Measurements from ENCODE around the gene EMP2.
"Not testable (repeated sequence)": the region's sequence is repeated elsewhere in the genome, so short reads cannot be mapped to it uniquely, and the experiment has no call there.

The EMP2 gene

DNA sequence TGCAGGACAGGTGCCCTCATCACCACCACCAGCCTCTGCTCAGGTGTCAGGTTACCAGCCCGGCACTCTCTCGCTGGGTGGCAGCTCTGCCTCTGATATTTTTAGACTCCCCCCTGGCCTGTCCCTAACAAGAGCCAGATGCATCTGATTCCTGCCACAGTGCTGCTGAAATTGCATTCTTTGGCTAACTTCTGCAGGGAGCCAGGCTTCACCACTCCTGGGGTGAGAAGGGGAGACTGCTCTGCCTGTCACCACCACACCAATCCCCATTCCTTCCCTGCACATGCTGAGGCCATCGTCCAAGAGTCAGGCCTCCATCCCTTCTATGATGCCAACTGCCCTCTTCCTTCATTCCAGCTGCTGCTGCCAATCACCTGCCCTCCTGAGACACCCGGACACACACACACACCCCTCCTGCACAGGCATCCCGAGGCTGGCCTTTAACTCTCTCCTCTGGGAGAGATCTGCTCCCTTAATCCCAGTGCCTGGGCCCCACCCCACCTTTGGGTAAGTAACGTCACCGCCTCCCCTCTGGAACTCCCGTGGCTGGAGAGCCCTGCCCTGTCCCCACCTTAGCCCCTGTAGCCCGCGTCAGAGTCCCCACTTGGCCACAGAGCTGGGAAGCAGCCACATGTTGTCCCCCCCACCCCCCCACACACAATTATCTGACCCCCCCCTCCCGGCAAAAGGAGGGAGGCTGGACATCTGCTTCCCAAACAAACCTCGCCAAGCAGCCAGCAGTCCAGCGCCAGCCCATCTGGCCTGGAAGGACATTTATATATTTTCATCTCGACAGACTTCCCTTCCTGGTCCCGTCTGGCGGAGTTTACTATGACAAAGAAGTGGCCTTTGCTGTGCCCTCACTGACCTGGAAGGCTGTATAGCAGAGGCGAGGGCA is 2.8 kb downstream of the EMP2 start:
- H3K27me3 Mint-ChIP-seq = peaks cover 60% of the 10 kb centered on the region
- no peak for DNase-seq
- CTCF ChIA-PET = no interaction called here
- no peak overlapping the region for H3K4me3 Mint-ChIP-seq
- no peaks in the 10 kb centered on the region for H3K4me1 Mint-ChIP-seq
- H3K9me3 Mint-ChIP-seq = no peaks in the 10 kb centered on the region
- no peak overlapping the region for H3K27ac Mint-ChIP-seq
- no peaks in the 10 kb centered on the region for H3K36me3 Mint-ChIP-seq

DNA sequence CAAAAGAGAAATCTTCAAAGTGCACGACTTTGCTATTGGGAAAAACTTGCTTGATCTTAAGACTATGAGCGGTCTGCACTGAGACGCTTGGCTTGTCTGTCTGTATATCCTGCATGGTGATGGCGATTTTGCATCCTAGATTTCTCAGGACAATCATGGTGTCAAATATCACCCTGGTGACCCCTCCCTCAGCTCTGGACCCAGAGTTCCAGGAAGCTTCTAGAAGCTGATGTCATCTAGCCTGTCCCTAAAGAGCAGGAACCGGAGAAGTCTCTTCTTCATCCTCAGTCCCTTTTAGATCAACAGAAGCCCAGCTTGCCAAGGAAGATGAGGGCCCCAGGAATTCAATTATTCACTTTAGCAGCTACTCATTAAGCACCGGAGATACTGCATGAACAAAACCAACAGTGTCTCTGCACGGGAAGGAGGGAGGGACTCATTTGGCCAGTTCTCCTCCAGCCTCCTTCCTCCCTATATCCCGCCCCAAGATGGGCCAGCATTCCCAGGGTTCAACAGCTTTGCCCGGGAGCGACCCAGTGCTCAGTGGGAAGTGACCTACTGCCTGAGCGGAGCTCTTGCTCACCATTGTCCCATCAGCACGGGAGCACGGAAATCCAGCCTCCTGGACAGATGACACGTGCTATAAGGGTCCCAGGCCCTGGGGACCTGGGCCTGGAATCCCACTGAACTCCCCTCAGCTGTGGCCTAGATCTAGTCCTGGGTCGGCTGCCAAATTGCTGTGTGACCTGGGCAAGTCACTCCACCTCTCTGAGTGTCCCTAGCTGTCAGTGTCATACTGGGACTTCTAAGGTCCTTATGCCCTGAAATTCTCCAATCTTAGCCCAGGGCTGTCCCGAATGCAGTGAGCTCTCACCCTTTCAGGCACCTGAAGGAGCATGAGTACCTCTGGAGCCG is 3.8 kb downstream of the EMP2 start:
- Mint-ChIP-seq H3K9me3 (no peaks in the 10 kb centered on the region), H3K27ac (no peak overlapping the region), H3K27me3 (peaks cover 53% of the 10 kb centered on the region), H3K4me3 (no peak overlapping the region), H3K4me1 (no peaks in the 10 kb centered on the region), H3K36me3 (no peaks in the 10 kb centered on the region)
- no peak for DNase-seq
- CTCF ChIA-PET = no interaction called here

DNA sequence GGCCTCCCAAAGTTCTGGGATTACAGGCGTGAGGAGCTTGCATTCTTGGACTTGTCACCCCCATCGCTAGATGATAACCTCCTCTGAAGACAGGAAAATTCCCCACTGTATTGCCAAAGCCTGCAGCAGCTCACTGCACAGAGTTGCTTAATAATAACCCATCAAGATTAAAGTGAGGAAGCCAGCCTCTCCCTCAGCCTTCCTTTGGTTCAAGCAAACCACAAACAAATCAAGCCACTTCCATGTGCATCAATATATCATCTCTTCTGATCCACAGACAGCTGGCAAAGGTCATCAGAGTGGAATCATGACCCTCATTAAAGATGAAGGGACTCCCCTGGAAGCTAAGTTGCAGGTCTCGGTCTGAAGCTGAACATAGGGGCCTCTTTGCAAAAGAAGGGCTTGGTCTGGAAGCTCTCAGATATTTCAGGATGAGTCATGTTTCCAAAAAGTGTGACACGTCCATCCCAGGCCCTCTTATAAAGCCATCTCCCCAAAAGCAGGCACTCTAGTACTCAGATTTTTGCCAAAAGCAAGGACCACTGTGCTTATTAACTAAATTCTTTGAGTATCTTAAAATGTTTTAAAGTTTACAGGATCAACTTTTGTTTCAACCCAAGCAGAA is 4.8 kb downstream of the EMP2 start:
- Mint-ChIP-seq H3K4me3 (no peak overlapping the region), H3K27ac (no peak overlapping the region), H3K9me3 (no peaks in the 10 kb centered on the region), H3K36me3 (no peaks in the 10 kb centered on the region), H3K4me1 (no peaks in the 10 kb centered on the region), H3K27me3 (peaks cover 43% of the 10 kb centered on the region)
- no peak for DNase-seq
- CTCF ChIA-PET = no interaction called here

DNA sequence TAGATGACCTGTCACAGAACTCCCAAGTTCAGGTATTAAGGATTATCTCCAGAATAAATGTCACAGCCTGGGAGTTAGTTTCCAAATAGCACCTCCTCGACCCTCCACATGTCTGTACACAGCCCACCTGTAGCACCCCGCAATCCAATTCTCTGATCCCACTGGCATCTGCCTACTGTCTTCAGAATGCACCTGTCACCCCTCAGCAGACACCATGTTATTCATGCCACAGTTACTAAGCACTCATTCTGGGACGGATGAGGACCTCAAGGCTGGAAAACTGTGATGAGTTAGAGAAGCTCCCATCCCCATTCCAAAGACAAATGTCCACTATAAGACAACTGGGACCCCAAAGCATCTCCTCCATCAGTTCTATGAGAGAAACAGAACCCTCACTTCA is 7.8 kb downstream of the EMP2 start:
- H3K36me3 Mint-ChIP-seq = no peaks in the 10 kb centered on the region
- no peak overlapping the region for H3K27ac Mint-ChIP-seq
- no peak for DNase-seq
- H3K27me3 Mint-ChIP-seq = peaks cover 13% of the 10 kb centered on the region
- no peaks in the 10 kb centered on the region for H3K9me3 Mint-ChIP-seq
- H3K4me3 Mint-ChIP-seq = no peak overlapping the region
- H3K4me1 Mint-ChIP-seq = no peaks in the 10 kb centered on the region
- CTCF ChIA-PET = no interaction called here

DNA sequence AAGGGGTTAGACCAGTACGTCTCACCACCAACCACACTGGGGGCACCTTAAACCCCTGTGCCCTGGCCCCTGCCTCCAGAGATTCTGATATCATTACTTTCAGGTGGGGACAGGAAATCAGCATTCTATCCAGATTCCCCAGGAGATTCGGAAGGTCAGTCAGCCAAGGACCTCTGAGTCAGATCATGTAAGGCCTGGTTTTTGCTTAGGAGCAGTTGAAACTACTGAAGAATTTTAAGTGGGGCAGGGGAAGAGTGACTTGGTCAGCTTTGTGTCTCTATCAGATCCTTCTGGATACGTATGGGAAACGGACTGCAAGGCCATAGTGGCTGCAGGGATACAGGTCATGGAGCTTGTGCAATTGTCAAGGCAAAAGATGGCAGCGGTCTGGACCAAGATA is 9.0 kb downstream of the EMP2 start:
- Mint-ChIP-seq H3K9me3 (no peaks in the 10 kb centered on the region), H3K27me3 (peaks cover 4% of the 10 kb centered on the region), H3K4me1 (no peaks in the 10 kb centered on the region), H3K36me3 (no peaks in the 10 kb centered on the region), H3K4me3 (no peak overlapping the region), H3K27ac (no peak overlapping the region)
- DNase-seq = no peak
- CTCF ChIA-PET = no interaction called here

DNA sequence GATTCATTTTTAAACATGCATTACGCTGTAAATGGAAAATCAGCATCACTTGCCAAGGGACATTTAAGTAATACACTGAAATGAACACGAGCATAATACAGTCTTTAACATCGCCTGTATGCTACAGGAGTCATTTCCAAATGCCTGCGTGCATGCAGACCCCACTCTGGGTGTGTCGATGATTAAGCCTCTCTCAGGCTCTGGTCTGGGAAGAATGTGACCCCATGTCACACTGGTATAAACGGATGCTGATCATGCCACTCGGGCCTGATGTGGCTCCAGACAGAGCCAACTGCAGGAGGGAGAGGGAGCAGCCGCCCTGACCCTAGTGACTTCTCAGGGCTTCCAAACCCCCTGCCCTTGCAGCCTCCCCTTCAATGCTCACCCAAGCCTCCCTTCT is 10.8 kb downstream of the EMP2 start:
- no peak for DNase-seq
- Mint-ChIP-seq H3K9me3 (no peaks in the 10 kb centered on the region), H3K27ac (no peak overlapping the region), H3K4me3 (no peak overlapping the region), H3K36me3 (no peaks in the 10 kb centered on the region), H3K4me1 (no peaks in the 10 kb centered on the region), H3K27me3 (peaks cover 4% of the 10 kb centered on the region)
- CTCF ChIA-PET = no interaction called here

DNA sequence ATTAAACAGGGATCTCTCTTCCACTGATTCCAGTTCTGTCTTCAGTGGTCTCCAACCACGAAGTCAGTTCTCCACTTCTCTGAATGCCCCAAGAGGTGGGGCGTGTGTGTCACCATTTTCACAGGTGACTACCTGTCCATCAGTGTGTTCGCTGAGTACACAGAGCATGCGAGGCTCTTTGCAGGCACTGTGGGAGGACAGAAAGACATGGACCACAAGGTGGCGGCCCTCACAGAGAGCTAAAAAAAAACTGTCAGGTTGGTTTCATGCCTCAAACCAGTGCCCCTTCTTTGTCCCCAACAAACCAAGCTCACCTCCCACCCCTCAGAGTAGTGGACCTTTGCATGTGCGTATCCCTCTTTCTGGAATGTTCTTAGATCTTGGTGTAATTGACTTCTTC is 13.8 kb downstream of the EMP2 start:
- CTCF ChIA-PET = no interaction called here
- H3K27ac Mint-ChIP-seq = no peak overlapping the region

DNA sequence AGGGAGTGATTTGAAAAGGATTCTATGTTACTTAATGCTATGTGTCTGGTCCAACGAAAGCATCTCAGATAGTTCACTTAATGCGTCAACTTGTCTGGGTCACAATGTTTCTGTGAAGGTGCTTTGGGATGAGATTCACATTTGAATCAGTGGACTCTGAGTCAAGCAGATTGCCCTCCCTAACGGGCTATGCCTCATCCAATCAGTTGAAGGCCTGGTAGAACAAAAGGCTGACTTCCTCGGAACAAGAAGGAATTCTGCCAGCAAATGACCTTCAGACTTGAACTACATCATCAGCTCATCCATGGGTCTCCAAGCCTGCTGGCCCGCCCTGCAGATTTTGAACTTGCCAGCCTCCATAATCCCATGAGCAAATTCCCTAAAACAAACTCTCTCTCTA is 15.2 kb downstream of the EMP2 start:
- H3K27ac Mint-ChIP-seq = no peak overlapping the region
- DNase-seq = no peak
- no peaks in the 10 kb centered on the region for H3K4me1 Mint-ChIP-seq
- no peak overlapping the region for H3K4me3 Mint-ChIP-seq
- H3K9me3 Mint-ChIP-seq = no peaks in the 10 kb centered on the region
- H3K36me3 Mint-ChIP-seq = no peaks in the 10 kb centered on the region
- CTCF ChIA-PET = no interaction called here
- H3K27me3 Mint-ChIP-seq = peaks cover 4% of the 10 kb centered on the region

More for the DNA sequence above, 13.8 kb downstream of the EMP2 start:
- no peak for DNase-seq
- no peaks in the 10 kb centered on the region for H3K4me1 Mint-ChIP-seq
- H3K36me3 Mint-ChIP-seq = no peaks in the 10 kb centered on the region
- H3K4me3 Mint-ChIP-seq = no peak overlapping the region
- peaks cover 4% of the 10 kb centered on the region for H3K27me3 Mint-ChIP-seq
- no peaks in the 10 kb centered on the region for H3K9me3 Mint-ChIP-seq

DNA sequence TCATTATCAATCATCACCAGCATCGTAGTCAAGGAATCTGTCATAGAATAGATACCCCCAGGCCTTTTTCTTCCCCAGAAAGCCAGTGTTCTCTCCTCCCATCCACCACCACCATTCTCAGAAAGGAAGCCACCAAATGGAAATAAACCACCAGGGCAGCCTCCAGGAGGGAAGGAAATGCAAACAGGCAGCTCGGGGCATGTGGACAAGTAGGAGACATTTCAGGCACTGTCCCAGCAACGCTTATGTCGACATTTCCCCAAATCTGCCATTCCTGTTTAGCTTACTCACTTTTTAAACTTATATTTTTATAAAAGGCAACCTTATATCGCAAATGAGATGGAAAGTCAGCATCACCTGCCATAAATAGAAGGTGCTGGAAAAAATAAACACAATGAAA is 15.8 kb downstream of the EMP2 start:
- Mint-ChIP-seq H3K9me3 (no peaks in the 10 kb centered on the region), H3K4me1 (no peaks in the 10 kb centered on the region), H3K4me3 (no peak overlapping the region), H3K27ac (no peak overlapping the region), H3K36me3 (no peaks in the 10 kb centered on the region), H3K27me3 (peaks cover 4% of the 10 kb centered on the region)
- CTCF ChIA-PET = no interaction called here
- DNase-seq = no peak

DNA sequence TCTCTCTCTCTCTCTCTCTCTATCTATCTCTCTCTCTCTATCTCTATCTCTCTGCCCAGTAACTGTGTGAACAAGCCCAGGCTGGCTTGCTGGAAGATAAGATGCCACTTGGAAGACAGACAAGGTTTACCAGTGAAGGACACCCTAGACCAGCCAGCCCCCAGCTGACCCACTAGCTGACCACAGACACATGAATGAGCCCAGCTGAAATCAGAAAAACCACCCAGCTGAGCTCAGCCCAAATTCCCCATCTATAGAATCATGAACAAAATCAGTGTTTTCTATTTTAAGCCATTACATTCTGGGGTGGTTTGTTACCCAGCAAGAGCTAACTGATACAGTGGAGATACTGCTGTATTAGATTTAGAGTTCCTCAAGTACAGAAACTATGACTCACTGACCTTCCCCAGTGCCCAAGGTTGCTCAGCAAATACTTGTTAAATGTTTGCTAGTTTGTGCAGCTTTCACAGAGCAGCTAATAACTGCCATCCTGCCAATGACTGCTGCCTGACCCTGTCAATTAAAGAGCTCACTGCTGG is 18.0 kb downstream of the EMP2 start:
- no peaks in the 10 kb centered on the region for H3K9me3 Mint-ChIP-seq
- no peak overlapping the region for H3K27ac Mint-ChIP-seq
- CTCF ChIA-PET = no interaction called here
- peaks cover 4% of the 10 kb centered on the region for H3K27me3 Mint-ChIP-seq
- no peaks in the 10 kb centered on the region for H3K36me3 Mint-ChIP-seq
- no peaks in the 10 kb centered on the region for H3K4me1 Mint-ChIP-seq
- no peak overlapping the region for H3K4me3 Mint-ChIP-seq
- no peak for DNase-seq

DNA sequence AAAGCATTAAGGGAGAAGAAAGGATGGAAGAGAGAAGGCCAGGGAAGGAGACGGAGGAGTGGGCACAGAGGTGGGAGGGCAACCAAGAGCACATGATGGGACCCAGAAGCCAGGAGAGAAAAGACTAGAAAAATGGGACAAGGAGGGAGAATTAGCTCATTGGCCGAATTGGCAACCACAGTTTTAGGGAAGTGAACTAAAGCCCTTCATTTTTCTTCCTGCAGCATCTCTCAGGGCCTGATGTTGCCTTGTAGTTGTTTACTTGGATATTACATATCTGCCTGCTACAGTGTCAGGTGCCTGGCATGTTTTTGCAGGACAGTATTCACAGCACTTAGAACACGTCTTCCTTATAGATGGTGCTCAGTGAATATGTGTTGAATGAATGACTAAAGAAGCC is 19.0 kb downstream of the EMP2 start:
- Mint-ChIP-seq H3K4me1 (no peaks in the 10 kb centered on the region), H3K27ac (no peak overlapping the region), H3K4me3 (no peak overlapping the region), H3K27me3 (peaks cover 4% of the 10 kb centered on the region), H3K9me3 (no peaks in the 10 kb centered on the region), H3K36me3 (no peaks in the 10 kb centered on the region)
- CTCF ChIA-PET = no interaction called here
- DNase-seq = no peak

DNA sequence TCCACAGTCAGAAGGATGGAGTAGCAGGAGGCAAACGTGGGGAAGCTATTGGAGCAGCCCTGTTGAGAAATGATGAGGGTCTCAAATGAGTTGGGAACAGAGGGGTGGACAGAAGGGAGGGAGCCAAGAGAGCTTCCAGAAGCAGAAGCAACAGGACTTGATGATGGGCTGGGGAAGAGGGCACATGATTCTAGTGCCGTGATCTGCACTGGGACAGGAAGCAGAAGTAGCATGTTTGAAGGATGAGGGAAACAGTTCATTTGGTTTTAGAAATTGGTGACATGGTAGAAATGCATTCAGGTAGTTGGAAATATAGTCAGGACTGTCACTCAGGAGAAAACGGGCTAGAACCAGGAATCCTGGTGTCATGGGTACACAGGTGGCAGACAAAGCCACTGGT is 19.4 kb downstream of the EMP2 start:
- Mint-ChIP-seq H3K27ac (no peak overlapping the region), H3K4me1 (no peaks in the 10 kb centered on the region), H3K9me3 (no peaks in the 10 kb centered on the region), H3K36me3 (no peaks in the 10 kb centered on the region), H3K27me3 (peaks cover 4% of the 10 kb centered on the region), H3K4me3 (no peak overlapping the region)
- no peak for DNase-seq
- CTCF ChIA-PET = no interaction called here

DNA sequence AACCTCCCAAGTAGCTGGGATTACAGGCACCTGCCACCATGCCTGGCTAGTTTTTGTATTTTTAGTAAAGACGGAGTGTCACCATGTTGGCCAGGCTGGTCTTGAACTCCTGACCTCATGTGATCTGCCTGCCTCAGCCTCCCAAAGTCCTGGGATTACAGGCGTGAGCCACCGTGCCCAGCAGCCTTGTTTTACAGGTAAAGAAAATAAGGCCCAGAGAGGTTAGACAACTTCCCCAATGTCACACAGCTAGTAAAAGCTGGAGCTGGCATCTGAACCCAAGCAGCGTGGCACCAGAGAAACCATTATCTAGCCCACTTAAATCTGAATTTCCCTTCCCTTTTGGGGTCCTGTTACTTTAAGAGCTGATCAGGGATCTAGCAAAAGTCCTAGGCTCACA is 20.6 kb downstream of the EMP2 start:
- H3K4me1 Mint-ChIP-seq, CTCF ChIA-PET, H3K9me3 Mint-ChIP-seq, H3K36me3 Mint-ChIP-seq, DNase-seq, H3K4me3 Mint-ChIP-seq, H3K27me3 Mint-ChIP-seq, H3K27ac Mint-ChIP-seq: not testable (repeated sequence)

DNA sequence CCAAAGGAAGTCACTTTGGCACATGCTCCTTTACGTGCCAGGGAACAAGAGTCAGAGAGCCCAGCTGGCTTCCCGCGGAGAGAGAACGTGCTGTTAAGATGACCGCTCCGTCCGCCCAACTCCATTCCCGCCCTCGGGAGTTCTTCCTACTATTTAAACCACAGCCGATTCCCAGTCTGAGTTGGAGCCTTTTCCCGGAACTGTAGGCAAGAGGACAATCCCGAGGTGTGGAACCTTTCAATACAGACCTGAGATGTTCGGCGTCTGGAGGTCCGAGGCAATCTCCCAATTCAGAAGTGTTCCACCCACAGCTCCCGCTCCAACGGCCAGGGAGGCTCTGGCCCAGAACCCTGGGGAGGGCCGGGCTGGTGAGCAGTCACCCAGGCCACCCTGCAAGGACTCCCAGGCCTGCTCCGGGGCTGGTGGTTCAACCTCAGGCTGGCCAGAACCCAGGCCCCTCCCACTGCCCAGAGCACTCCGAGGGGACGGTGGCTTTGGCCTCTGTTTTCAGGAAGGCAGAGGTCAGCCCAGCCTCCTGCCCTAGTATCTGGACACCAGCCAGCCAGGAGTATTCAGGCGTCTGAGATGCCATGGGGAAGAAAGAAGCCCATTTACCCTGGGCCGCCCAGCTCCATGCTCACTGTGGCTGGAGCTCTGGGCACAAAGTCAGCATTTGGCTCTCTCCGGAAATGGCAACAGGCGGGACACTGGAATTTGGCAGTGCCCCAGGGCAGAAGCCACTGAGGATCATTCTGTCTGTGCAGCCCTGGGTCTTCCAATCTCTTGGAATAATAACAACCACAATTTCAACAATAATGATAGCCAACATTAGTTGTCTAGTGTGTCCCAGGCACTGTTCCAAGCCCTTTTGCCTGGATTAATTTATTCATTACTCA is 21.4 kb downstream of the EMP2 start:
- Mint-ChIP-seq H3K36me3 (no peaks in the 10 kb centered on the region), H3K27me3 (peaks cover 10% of the 10 kb centered on the region), H3K4me3 (no peak overlapping the region), H3K4me1 (no peaks in the 10 kb centered on the region), H3K27ac (no peak overlapping the region), H3K9me3 (no peaks in the 10 kb centered on the region)
- CTCF ChIA-PET = no interaction called here
- DNase-seq = no peak

Measured in activated naive CD4-positive, alpha-beta T cell treated with anti-CD3 and anti-CD28 coated beads, Interleukin-2, amount 10 ng/mL, durations not matched to agents 7 days and 5 days (primary cell).